DOHH2 (cell line): ENCODE measurements around the gene RAG2.
"Not testable (repeated sequence)": the region's sequence is repeated elsewhere in the genome, so short reads cannot be mapped to it uniquely, and the experiment has no call there.

Source experiments
- H3F3A ChIP-seq: fragments of 200-600 bp; sonication (generic), shearing (Covaris generic); 2 replicates; pipeline ENCODE4 v1.6.0; 2016; ENCODE audit warnings: antibody characterized with exemption, mild to moderate bottlenecking; ENCODE audit not compliant: control insufficient read depth, insufficient read depth
- H3K27ac ChIP-seq: fragments of 200-600 bp; sonication (generic); 2 replicates; pipeline ENCODE4 v1.5.1; 2014; ENCODE audit warnings: low read depth, mild to moderate bottlenecking, low read length, moderate library complexity
- H3K27me3 ChIP-seq: fragments of 200-600 bp; sonication (generic); 2 replicates; pipeline ENCODE4 v1.6.1; 2014; ENCODE audit warnings: mild to moderate bottlenecking, low read length, mixed read lengths; ENCODE audit not compliant: control insufficient read depth
- H3K36me3 ChIP-seq: fragments of 200-600 bp; sonication (generic); 2 replicates; pipeline ENCODE4 v1.6.1; 2014; ENCODE audit warnings: mild to moderate bottlenecking, low read length, moderate library complexity, mixed read lengths; ENCODE audit not compliant: control insufficient read depth
- H3K4me1 ChIP-seq: fragments of 200-600 bp; sonication (generic); 2 replicates; pipeline ENCODE4 v1.6.1; 2014; ENCODE audit warnings: mild to moderate bottlenecking, low read length, mixed read lengths; ENCODE audit not compliant: control insufficient read depth
- H3K4me2 ChIP-seq: fragments of 200-600 bp; sonication (generic); 2 replicates; pipeline ENCODE4 v1.6.0; 2014; ENCODE audit warnings: mild to moderate bottlenecking, low read length, moderate library complexity
- H3K4me3 ChIP-seq: fragments of 200-600 bp; sonication (generic); 2 replicates; pipeline ENCODE4 v1.5.1; 2014; ENCODE audit warnings: mild to moderate bottlenecking, low read length, mixed read lengths
- H3K79me2 ChIP-seq: fragments of 200-600 bp; sonication (generic); 2 replicates; pipeline ENCODE4 v1.6.1; 2014; ENCODE audit warnings: mild to moderate bottlenecking, low read length, mixed read lengths; ENCODE audit not compliant: control insufficient read depth
- H3K9me2 ChIP-seq: fragments of 200-600 bp; sonication (generic); replicated peaks from 2 replicates; pipeline ENCODE4 v1.6.1; 2014; ENCODE audit warnings: mild to moderate bottlenecking, low read length, mixed read lengths; ENCODE audit not compliant: control insufficient read depth
- H3K9me3 ChIP-seq: fragments of 200-600 bp; sonication (generic); 2 replicates; pipeline ENCODE4 v1.6.1; 2014; ENCODE audit warnings: antibody characterized with exemption, low read length, mixed read lengths; ENCODE audit not compliant: control insufficient read depth, insufficient read depth
- H4K20me1 ChIP-seq: fragments of 200-600 bp; sonication (generic); 2 replicates; pipeline ENCODE4 v1.6.0; 2014; ENCODE audit warnings: low read depth, mild to moderate bottlenecking, antibody characterized with exemption, low read length, moderate library complexity; ENCODE audit not compliant: control insufficient read depth, insufficient read depth
- CTCF ChIP-seq: fragments of 200-600 bp; sonication (generic); IDR thresholded peaks from one replicate; pipeline ENCODE4 v1.5.1; 2014; ENCODE audit warnings: antibody characterized with exemption, mild to moderate bottlenecking, low read depth, low read length; ENCODE audit not compliant: poor library complexity, severe bottlenecking
- EZH2phosphoT487 ChIP-seq: fragments of 200-600 bp; sonication (generic); IDR thresholded peaks from 2 replicates; pipeline ENCODE4 v1.6.1; 2017; ENCODE audit warnings: borderline replicate concordance, mild to moderate bottlenecking, antibody characterized with exemption, low read length, moderate library complexity, mixed read lengths

RAG2 gene

GRCh38 chr11:36558571-36559413 lies 39.2 kb downstream of the RAG2 start:
- Histone ChIP-seq H3K27me3 (no peaks in the 10 kb centered on the region), H3K4me1 (no peaks in the 10 kb centered on the region), H3F3A (no peaks in the 10 kb centered on the region), H4K20me1 (no peaks in the 10 kb centered on the region), H3K4me2 (no peak overlapping the region), H3K4me3 (no peak overlapping the region), H3K9me2 (no peaks in the 10 kb centered on the region), H3K9me3 (no peaks in the 10 kb centered on the region), H3K79me2 (no peaks in the 10 kb centered on the region), H3K36me3 (no peaks in the 10 kb centered on the region), H3K27ac (no peak overlapping the region)
- TF ChIP-seq EZH2phosphoT487 = no peak
- no peak for TF ChIP-seq CTCF

GRCh38 chr11:36557991-36558390 lies 40.0 kb downstream of the RAG2 start:
- H3K4me3 ChIP-seq = no peak overlapping the region
- no peak overlapping the region for H3K4me2 ChIP-seq
- no peaks in the 10 kb centered on the region for H3K9me3 ChIP-seq
- H3F3A ChIP-seq = no peaks in the 10 kb centered on the region
- no peaks in the 10 kb centered on the region for H3K27me3 ChIP-seq
- no peaks in the 10 kb centered on the region for H4K20me1 ChIP-seq
- H3K36me3 ChIP-seq = no peaks in the 10 kb centered on the region
- H3K9me2 ChIP-seq = no peaks in the 10 kb centered on the region
- H3K79me2 ChIP-seq = no peaks in the 10 kb centered on the region
- H3K27ac ChIP-seq = no peak overlapping the region
- no peak for TF ChIP-seq EZH2phosphoT487
- no peak for TF ChIP-seq CTCF
- no peaks in the 10 kb centered on the region for H3K4me1 ChIP-seq

- not testable (repeated sequence) for H3K27ac ChIP-seq, H4K20me1 ChIP-seq, H3K4me2 ChIP-seq, H3K9me3 ChIP-seq, H3K4me1 ChIP-seq, H3K27me3 ChIP-seq, H3K36me3 ChIP-seq, H3K9me2 ChIP-seq, H3K79me2 ChIP-seq, H3F3A ChIP-seq, H3K4me3 ChIP-seq
Observed at GRCh38 chr11:36557390-36557789, 40.6 kb downstream of the RAG2 start.

- Histone ChIP-seq H3K4me3 (no peak overlapping the region), H3K9me3 (no peaks in the 10 kb centered on the region), H4K20me1 (no peaks in the 10 kb centered on the region), H3K79me2 (no peaks in the 10 kb centered on the region), H3F3A (no peaks in the 10 kb centered on the region), H3K36me3 (no peaks in the 10 kb centered on the region), H3K27me3 (no peaks in the 10 kb centered on the region), H3K9me2 (no peaks in the 10 kb centered on the region), H3K4me2 (no peak overlapping the region), H3K4me1 (no peaks in the 10 kb centered on the region), H3K27ac (no peak overlapping the region)
- TF ChIP-seq CTCF = no peak
- TF ChIP-seq EZH2phosphoT487 = no peak
Observed at GRCh38 chr11:36550385-36551115, 47.5 kb downstream of the RAG2 start.
